GM08714 (cell line): ENCODE data around the gene SEC16A.

Experiments
- H3K4me3 ChIP-seq: fragments of 200-500 bp; sonication (Bioruptor generic); 2 replicates; pipeline ENCODE4 v1.5.1; 2014; ENCODE audit warnings: mild to moderate bottlenecking, low read length, inconsistent platforms
- ZNF274 ChIP-seq: IDR thresholded peaks from 2 replicates; pipeline ENCODE4 v1.6.1; 2012; ENCODE audit warnings: mild to moderate bottlenecking, low read depth, low read length

Gene SEC16A

GRCh38 chr9:136474974-136475865 is 7.6 kb downstream of the SEC16A start:
- no peak overlapping the region for H3K4me3 ChIP-seq
- no peak for TF ChIP-seq ZNF274

GRCh38 chr9:136474021-136474640 is 8.7 kb downstream of the SEC16A start:
- no peak for TF ChIP-seq ZNF274
- H3K4me3 ChIP-seq, result no peak overlapping the region

GRCh38 chr9:136473354-136473721 is 9.5 kb downstream of the SEC16A start:
- no peak overlapping the region for H3K4me3 ChIP-seq
- no peak for TF ChIP-seq ZNF274

GRCh38 chr9:136472640-136473353 is 10.0 kb downstream of the SEC16A start:
- H3K4me3 ChIP-seq, result no peak overlapping the region
- TF ChIP-seq ZNF274, result no peak

GRCh38 chr9:136471802-136472487 is 10.9 kb downstream of the SEC16A start:
- H3K4me3 ChIP-seq, result no peak overlapping the region
- no peak for TF ChIP-seq ZNF274

GRCh38 chr9:136470792-136471469 is 11.9 kb downstream of the SEC16A start:
- TF ChIP-seq ZNF274, result no peak
- no peak overlapping the region for H3K4me3 ChIP-seq

- no peak overlapping the region for H3K4me3 ChIP-seq
- TF ChIP-seq ZNF274, result no peak
Observed at GRCh38 chr9:136470356-136470755, 12.5 kb downstream of the SEC16A start.

GRCh38 chr9:136467766-136468165 is 15.1 kb downstream of the SEC16A start:
- no peak for TF ChIP-seq ZNF274
- no peak overlapping the region for H3K4me3 ChIP-seq

- no peak for TF ChIP-seq ZNF274
- no peak overlapping the region for H3K4me3 ChIP-seq
Observed at GRCh38 chr9:136466155-136466541, 16.7 kb downstream of the SEC16A start.

- H3K4me3 ChIP-seq, result no peak overlapping the region
- no peak for TF ChIP-seq ZNF274
Observed at GRCh38 chr9:136465500-136466154, 17.2 kb downstream of the SEC16A start.

- H3K4me3 ChIP-seq, result no peak overlapping the region
- TF ChIP-seq ZNF274, result no peak
Observed at GRCh38 chr9:136464241-136464640, 18.6 kb downstream of the SEC16A start.

- no peak overlapping the region for H3K4me3 ChIP-seq
- TF ChIP-seq ZNF274, result no peak
Observed at GRCh38 chr9:136463578-136463977, 19.3 kb downstream of the SEC16A start.

- TF ChIP-seq ZNF274, result no peak
- no peak overlapping the region for H3K4me3 ChIP-seq
Observed at GRCh38 chr9:136462664-136463063, 20.2 kb downstream of the SEC16A start.
